HTR-8/SVneo (cell line): ENCODE results near the gene ELSPBP1.
"Not testable (repeated sequence)": the region's sequence is repeated elsewhere in the genome, so short reads cannot be mapped to it uniquely, and the experiment has no call there.

Source experiments
- DNase-seq: peaks from one replicate; pipeline ENCODE4 v3.0.0; 2011; ENCODE audit warnings: low spot score, mixed read lengths; ENCODE audit not compliant: insufficient read length
- FAIRE-seq: peaks from 2 replicates; lab custom pipeline; 2011; peaks lifted over from hg19 to GRCh38; lab: Jason Lieb, UNC

The ELSPBP1 gene

DNA sequence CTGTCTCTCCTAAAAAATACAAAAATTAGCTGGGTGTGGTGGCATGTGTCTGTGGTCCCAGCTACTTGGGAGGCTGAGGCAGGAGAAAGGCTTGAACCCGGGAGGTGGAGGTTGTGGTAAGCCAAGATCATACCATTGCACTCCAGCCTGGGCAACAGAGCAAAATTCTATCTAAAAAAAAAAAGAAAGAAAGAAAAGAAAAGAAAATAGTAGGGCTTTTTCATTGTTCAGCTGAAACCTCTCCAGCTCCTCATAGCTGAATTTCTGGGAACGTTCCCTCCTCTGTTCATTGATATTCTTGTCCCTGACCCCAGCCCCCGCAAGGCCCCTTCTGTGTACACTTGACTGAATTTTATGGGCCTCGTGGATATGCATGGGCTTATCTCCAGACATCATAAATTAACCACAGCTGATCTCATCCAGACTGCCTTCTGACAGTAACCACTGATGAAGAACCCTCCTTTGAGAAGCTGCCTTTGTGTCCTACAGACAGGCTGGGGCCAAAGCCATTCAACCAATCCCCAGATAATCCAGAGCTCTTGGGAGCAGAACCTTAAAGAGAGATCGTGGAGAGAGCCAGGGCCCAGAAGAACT is at the start of gene ELSPBP1:
ELSPBP1 (plus strand) TSS at position 424 of the 594 bp plus-strand sequence. CDS start 14,036 bp downstream, outside the sequence.
- DNase-seq (no peak), FAIRE-seq (no peak)

DNA sequence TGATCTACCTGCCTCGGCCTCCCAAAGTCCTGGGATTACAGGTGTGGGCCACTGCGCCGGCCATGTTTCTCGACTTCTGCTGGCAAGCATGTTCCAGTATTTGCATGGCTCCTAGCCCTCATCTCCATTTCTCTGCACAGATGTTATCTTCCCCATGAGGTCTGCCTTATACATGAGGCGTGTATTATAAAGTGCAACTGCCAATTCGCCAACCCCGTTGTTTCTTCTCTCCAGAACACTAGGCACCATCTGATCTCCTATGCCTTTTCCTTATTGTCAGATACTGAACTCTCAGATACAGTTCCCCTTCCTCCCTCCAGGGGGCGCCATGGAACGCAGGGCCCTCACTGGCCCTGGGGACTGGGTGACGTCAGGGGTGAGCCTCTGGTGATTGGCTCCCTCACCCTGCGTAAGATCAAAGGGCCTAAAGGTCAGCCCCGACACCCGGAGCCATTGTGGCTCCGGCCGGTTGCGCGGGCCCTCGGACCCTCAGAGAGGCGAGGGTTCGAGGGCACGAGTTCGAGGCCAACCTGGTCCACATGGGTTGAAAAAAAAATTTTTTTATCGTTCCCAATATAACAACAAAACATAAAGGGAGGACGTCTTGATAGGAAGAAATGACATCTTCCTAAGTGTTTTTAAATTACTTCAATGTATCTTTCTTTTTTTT is 44.4 kb upstream of the ELSPBP1 start:
- DNase-seq, FAIRE-seq: not testable (repeated sequence)

DNA sequence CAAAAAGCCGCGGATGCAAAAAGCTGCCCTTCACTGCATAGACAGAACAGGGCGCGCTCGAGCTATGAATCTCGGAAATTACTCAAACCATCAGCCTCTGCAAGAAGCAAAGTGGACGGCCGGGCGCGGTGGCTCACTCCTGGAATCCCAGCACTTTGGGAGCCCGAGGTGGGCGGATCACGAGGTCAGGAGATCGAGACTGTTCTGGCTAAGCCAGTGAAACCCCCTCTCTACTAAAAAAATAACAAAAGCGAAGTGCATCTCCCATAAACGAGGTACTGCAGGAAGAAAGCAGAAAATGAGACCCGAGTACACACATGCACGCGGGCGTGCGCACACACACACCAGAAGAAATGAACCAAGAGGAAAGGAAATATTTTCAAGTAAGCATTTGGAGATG is 42.3 kb upstream of the ELSPBP1 start:
- FAIRE-seq, DNase-seq: not testable (repeated sequence)

DNA sequence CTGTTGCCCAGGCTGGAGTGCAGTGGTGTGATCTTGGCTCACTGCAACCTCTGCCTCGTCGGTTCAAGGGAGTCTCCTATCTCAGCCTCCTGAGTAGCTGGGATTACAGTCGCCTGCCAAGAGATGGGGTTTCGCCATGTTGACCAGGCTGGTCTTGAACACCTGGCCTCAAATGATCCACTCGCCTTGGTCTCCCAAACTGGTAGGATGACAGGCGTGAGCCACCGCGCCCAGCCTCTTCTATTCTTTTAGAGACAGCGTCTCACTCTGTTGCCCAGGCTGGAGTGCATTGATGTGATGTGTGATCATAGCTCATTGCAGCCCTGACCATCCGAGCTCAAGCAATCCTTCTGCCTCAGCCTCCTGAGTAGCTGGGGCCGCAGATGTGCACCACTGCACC is 38.5 kb upstream of the ELSPBP1 start:
- DNase-seq = not testable (repeated sequence)

DNA sequence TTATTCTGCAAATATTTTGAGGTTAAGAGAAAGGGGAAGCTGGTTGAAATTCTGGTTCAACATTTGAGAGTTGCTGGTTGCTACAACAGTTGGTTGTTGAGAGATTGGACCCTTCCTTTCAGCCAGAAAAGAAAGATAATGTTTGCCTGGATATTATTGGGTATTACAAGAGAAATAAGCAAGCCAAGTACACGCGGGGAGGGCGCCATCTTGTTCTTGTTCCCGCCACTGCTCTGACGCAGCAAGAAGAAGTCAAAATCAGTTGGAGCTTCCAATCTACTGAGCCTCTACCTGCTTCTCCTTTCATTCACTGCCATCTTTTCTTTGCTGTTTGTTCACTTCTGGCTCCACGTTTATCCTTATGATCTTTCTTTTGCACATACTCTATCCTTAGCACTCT is 20.9 kb upstream of the ELSPBP1 start:
- no peak for FAIRE-seq
- DNase-seq = no peak

More for the DNA sequence above, 38.5 kb upstream of the ELSPBP1 start:
- not testable (repeated sequence) for FAIRE-seq

DNA sequence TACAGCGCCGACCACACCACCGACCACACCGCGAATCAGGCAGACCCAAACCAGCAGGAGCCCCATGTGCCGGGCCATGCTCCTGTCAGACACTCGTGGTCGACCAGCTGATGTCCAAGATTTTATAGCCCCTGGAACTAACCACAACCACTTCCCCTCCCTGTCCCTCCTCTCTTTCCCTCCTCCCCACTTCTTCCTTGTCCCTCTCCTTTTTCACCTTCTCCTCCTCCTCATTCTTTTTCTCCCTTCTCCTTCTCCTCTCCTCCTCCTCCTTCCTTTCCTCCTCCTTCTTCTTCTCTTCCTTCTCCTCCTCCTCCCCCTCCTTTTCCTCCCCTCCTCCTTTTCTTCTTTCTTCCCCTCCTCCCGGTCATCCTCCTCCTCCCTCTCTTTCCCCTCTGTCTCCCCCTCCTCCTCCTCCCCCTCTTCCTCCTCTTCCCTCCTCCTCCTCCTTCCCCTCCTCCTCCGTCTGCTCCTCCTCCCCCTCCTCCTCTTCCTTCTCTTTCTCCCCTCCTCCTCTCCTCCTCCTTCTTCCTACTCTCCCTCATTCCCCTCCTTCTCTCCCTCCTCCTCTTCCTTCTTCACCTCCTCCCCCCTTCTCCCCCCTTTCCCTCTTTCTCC is 3.1 kb upstream of the ELSPBP1 start:
- DNase-seq (no peak), FAIRE-seq (no peak)

DNA sequence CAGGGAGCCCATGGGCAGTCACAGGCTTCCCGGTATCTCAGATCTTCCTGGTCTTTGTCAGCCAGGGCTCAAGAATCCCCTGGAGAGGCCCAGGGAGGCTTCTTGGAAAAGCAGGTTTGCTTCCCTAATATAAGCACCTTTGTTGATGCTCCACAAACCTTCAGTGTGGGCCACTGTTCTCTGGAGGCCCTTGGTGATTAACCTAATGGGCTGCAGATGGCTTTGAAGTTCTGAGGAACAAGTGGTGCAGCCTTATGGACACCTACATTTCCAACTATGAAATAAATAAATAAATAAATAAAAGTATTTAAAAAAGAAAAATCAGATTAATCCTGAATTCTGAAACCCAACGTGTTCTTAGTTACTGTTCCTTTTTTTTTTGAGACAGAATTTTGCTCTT is 2.4 kb upstream of the ELSPBP1 start, which contains the start of gene BSPH1:
BSPH1 (minus strand) TSS at position 101 of the 400 bp plus-strand sequence; CDS start at position 12, 89 bp downstream.
- FAIRE-seq (no peak), DNase-seq (no peak)

DNA sequence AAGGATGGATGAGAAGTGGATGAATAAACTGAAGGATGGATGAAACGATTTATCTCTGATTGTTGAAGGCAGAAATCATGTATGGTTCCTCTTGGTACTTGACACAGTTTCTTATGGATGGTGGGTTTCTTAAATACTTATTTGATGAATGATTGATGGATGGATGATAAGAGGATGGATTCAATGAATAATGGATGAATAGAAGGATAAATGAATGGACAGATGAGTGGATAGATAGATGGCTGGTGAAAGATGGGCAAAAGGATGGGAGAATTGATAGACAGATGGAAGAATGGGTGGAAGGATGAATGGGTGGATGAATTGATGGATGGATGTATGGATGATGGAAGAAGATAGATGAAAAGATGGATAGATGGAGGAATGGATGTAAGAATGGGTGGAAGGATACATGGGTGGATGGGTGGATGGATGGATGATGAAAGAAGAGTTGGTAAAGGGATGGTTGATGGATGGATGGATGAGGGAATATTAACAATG is 1.8 kb downstream of the ELSPBP1 start:
- no peak for FAIRE-seq

DNA sequence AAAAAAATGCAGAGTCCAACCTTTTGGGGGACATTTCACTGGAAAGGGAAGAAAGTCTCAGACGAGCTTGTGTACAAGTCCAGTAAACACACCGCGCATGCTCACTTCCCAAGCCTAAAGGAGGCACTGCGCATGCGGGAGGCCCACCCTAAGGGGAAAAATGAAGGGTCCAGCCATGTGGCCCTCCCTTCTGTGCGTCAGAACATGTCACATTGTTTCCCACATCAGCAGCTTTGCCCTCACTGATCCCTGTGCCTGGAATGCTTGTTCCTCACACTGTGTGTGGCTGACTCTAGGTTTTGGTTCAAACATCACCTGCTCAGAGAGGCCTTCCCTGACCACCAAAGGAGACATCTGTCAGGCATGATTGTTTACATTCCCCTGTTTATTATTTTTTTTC is 4.4 kb downstream of the ELSPBP1 start:
- no peak for DNase-seq
- FAIRE-seq = no peak

More for the DNA sequence above, 1.8 kb downstream of the ELSPBP1 start:
- DNase-seq = no peak

DNA sequence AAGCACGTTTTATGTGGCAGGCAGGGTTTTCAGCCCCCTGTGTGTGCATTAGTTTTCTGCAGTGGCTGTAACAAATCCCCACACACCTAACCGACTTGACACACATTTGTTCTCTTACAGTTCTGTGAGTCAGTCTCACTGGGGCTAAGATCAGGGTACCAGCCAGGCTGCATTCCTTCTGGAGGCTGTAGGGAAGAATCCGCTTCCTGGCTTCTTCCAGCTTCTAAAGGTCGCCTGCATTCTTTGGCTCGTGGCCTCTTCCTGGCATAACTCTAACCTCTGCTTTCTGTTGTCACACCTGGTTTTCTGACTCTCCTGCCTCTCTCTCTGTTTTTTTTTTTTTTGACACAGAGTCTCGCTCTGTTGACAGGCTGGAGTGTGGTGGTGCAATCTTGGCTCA is 6.4 kb downstream of the ELSPBP1 start:
- FAIRE-seq (no peak), DNase-seq (no peak)

DNA sequence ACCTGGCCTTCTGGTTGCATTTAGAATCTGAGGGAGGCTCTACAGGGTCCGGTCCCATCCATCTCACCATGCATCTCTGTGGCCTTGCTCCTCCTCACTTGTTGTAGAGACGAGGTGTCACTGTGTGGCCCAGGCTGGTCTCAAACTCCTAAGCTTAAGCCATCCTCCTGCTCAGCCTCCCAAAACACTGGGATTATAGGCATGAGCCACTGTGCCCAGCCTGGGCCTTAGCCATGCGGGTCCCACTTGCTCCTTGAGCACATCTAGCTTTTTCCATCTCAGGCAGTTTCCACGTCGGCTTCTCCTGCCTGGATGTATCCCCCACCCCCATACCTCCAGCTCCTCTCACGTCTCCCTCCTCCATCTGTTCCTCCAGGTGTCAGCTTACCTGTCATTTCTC is 9.8 kb downstream of the ELSPBP1 start:
- no peak for DNase-seq
- FAIRE-seq = no peak

DNA sequence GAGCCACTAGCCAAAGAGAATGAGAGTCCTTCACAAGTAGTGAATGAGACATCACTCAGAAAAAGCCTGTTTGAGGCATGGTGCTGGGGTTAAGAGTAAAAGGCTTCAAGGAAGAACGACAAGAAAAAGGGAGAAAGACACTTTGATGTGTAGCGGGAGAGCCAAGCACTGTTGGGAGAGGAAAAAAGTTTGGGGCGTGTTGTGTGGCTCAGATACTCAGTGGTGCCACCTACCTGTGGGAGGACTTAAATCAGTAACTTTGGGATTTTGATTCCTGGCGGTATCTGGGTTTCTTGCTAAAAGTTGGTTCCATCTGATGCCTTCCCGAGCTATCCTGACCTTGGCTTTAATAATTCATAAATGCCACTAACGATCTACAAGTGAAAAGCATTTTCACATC is 12.3 kb downstream of the ELSPBP1 start:
- FAIRE-seq (no peak), DNase-seq (no peak)

DNA sequence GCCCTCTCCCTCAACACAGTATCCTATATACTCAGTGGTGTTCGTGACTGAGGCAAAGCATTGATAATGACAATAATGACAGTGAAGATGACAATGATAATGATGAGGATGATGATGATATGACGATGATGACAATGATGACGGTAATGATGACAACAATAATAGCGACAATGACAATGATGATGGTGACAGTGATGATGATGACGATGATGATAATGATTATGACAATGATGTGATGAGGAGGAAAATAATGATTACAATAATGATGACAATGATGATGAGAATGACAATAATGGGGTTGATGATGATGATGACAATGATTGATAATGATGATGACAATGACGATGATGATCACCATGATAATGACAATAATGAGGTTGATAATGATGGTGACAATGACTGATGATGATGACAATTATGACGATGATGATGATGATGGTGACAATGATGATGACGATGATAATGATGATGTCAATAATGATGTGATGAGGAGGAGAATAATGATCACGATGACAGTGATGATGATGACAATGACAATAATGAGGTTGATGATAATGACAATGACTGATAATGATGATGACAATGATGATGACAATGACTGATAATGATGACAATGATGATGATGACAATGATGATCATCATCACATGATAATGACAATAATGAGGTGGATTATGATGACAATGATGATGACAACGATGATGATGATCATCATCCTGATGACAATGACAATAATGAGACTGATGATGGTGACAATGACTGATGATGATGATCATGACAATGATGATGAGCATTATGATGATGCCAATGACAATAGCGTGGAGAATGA is 16.7 kb downstream of the ELSPBP1 start:
- DNase-seq (no peak), FAIRE-seq (peak; percentile 97)

DNA sequence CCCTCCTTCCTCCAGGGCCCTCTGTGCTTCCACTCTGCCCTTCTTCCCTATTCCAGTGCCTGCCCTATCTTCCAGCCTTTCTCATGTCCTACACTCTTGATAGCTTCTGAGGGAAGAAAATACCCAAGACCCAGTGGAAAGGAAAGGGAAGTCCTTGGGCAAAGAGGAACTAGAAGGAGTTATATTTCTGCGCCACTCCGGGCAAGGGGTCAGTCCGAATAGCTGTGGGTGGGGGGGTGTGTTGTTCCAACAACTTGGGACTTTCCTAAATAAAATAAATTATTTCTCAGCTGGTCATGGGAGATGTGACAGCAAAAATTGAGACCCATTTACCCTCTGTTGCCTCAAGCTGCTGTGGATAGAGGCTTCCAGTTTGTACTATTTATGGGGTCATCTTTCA is 26.3 kb downstream of the ELSPBP1 start:
- DNase-seq = no peak
- no peak for FAIRE-seq

DNA sequence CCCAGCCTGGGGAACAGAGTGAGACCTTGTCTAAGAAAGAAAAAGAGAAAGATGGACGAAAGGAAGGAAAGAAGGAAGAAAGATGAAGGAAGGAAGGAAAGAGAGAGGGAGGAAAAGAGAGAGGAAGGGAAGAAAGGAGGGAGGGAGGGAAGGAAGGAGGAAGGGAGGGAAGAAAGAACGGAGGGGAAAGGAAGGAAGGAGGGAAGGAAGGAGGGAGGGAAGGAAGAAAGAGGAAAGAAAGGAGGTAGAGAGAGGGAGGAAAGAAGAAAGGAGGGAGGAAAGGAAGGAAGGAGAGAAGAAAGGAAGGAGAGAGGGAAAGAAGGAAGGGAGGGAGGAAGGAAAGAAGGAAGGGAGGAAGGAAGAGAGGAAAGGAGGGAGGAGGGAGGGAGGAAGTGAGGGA is 28.6 kb downstream of the ELSPBP1 start:
- no peak for DNase-seq
- FAIRE-seq = no peak

DNA sequence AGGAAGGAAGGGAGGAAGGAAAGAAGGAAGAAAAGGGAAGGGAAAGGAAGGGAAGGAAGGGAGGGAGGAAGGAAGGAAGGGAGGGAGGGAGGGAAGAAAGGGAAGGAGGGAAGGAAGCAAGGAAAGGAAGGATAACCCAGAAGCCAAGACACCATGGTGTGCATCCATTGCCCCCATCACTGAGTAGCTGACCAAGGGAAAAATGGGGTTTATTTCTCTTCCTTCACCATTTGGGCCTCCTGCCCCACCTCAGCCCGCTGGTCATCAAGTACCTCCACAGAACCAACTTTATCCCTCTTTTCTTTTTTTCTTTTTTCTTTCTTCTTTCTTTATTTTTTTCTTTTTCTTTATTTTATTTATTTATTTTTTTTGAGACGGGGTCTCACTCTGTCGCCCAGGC is 29.1 kb downstream of the ELSPBP1 start:
- FAIRE-seq = no peak

DNA sequence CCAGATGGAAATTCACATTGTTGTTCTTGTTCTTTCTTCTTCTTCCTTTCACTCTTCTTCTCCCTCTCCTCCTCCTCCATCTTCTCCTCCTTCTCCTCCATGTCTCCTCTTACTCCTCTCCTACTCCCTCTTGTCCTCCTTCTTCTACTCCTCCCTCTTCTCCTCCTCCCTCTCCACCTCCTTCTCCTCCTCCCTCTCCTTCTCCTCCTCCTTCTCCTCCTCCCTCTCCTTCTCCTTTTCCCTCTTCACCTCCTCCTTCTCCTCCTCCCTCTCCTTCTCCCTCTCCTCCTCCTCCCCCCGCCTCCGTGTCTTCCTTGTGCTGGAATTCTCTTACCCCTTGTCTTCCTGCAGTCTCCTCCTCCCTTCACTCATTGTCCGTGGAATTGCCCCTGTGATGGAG is 31.0 kb downstream of the ELSPBP1 start:
- DNase-seq = no peak
- FAIRE-seq = no peak

More for the DNA sequence above, 29.1 kb downstream of the ELSPBP1 start:
- no peak for DNase-seq

DNA sequence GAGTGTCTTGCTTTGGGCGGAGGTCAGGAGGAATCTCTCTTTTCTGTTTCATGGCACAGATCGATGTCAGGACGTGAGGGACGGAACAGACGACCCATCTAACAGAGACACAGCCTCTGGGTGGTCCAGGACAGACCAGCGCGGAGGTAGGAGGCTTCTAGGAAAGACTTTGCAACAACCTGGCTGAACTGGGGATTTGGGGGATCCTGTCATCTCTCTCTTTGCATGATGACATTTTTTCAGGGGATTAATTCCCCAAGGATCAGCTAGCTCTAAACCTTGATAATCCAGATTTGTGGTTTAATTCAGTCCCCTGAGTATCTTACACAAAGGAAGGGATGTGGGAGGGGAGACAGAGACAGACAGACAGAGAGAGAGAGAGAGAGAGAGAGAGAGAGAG is 35.0 kb downstream of the ELSPBP1 start:
- no peak for DNase-seq
- no peak for FAIRE-seq

DNA sequence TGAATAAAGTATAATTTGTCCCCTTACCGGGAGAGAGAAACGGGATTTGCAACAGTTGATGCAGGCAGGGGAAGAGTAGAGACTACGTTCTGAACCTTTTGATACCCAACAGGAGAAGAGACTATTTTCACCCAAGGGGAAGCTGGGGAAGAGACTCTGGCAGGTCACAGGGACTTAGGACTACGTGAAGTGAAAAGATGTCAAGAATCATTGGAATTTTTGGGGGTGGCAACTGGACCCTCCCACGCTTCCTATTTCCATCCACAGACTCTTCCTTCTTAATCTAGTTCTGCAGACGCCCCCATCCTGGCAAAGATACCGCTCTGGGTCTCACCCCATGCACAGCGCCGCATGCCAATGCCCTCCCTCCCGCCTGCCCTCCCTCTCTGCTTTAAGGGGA is 35.6 kb downstream of the ELSPBP1 start:
- no peak for FAIRE-seq
- no peak for DNase-seq

DNA sequence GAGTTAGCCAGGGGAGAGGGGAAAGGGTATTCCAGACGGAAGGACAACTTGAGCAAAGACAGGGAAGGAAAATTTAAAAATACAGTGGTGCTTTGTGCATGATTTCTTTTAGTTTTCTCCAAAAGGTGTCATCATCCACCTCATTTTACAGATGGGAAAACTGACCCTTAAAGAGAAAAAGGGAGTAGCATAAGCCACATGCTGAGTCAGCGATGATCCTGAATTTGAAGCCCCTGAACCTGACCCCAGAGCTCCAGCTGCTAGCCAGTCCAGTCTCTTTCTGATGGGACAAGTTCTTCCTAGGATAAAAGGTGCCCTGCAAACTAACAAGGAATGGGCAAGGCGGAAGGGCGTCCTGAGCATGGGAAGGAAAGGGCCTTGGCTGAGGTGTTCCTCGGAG is 39.2 kb downstream of the ELSPBP1 start:
- DNase-seq = no peak
- FAIRE-seq = no peak
